Cerebellar cortex (tissue), 1 donor: Measurements from ENCODE around the gene RING1.

Experiments
- DNase-seq: peaks from one replicate; pipeline ENCODE4 v3.0.0-alpha.2; 2015; ENCODE audit warnings: low spot score

RING1 gene

DNA sequence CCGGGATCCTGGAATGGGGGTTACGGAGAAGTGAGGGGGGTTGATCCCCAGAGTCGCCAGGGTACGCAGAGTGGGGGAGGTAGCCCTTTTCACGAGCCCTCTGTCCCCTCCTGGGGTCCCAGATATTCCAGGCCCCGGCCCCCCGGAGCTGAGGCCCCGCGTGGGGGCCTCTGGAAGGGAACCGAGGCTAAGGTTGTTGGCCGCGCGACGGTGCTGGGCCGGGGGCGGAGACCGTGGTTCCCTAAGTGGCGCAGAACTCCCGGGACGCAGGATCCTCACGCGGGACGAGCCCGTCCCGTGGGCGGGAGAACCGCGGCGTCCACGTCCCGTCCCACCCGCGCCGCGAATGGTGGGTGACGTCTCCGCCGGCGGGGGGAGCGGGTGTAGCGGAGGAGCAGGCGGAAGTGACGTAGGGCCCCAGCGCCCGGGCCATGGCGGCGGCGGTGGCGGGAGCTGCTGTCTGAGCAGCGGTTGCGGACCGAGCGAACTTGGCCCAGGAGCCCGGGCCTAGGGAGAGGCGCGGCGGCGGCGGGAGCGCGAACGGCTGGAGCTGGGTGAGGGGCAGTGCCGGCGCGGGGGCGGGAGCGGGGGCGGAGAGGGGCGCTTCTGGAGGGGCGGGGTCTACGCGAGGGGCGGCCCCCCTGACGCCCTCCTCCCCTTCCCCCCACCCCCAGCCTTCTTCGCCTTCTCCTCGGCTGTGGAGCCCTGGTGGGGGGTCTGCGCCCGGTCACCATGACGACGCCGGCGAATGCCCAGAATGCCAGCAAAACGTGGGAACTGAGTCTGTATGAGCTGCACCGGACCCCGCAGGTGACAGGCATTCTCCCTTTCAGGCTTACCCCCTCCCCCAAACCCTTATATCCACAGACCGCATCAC is at the start of gene RING1:
Gene RING1, plus strand, starts transcription at position 410 of the 877 bp plus-strand sequence. Its CDS starts 323 bp downstream, at position 733.
- DNase-seq: peak; percentile 77

DNA sequence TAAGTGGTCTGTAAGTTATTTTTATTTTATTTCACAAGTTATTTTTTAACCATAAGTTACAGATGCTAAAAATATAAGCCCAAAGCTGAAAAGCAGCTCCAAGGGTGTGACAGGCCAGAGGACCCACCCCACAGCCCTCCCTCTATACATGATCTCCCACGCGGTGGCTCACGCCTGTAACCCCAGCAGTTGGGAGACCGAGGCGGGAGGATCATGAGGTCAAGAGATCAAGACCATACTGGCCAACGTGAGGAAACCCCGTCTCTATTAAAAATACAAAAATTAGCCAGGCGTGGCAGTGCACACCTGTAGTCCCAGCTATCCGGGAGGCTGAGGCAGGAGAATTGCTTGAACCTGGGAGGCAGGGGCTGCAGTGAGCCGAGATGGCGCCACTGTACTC is 48.2 kb upstream of the RING1 start:
- no peak for DNase-seq

DNA sequence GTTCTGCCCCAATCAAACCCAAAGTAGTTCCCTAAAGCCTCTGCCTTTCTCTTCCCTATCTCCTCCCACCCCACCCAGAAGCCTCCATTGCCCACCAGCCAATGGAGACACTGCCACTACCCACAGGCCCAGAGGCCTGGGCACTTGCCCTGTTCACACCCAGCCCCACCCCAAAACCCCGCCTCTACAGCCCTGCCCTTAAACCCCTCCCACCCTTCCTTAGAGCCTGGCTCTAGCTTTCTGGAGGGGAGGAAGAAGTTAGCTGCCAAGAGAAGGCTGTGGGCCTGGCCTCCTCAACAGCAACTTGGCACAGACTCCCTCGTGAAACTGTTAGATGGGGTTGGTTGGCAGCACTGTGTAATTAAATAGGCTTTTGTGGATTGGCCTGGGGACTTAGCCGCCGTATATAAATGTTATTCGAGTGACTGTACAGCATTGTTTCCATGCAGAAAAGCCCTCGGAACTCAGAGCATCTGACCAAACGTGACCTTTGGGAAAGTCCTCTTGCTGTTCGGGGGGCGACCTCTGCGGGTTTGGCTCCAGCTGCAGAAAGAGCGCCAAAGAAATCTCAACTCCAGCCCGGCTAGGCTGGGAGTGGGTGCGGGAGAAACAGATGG is 47.5 kb upstream of the RING1 start:
- peak; percentile 63 for DNase-seq

DNA sequence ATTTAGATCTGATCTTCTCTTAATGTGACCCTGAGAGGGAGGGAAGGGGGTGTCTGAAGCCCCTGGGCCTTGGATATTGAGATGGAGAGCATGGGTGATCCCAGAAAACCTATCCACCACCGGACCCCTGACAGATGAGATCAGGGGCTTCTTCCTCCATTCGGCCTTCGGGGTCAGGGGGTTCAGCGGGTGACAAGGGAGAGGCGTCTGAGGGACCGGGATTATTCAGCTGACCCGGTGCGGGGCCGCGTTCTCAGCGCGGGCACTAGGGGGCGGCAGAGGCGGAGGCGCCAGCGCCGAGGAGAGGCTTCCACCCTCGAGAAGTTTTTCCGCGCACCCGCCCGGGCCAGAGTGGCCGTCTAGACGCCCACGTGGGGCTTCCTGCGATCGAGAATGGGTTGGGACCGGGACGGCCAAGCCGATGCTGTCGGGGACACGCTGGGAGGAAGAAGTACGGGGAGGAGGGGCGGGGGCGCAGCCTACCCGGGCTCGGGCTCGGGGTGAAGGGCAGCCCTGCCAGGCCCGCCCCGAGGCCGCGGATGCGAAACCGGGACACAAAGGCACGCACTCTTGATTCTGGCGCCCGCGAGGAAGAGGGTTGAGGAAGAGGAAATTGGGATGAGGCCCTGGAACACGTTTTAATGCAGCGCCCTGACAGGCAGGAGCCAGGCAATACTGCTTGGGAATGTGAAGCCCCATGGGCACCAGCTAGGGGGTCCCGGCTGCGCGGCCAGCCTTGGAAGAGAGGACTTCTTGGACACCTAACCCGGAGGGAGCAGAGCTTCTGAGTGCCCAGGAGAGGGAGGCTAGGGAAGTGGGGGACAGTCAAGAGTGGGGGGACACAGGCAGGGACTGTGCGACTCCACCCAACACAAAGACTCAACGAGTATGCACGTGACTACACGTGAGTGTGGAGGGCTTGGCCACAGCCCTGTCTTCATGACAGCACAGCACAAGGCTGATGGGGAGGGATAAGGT is 46.7 kb upstream of the RING1 start:
- peak; percentile 55 for DNase-seq

DNA sequence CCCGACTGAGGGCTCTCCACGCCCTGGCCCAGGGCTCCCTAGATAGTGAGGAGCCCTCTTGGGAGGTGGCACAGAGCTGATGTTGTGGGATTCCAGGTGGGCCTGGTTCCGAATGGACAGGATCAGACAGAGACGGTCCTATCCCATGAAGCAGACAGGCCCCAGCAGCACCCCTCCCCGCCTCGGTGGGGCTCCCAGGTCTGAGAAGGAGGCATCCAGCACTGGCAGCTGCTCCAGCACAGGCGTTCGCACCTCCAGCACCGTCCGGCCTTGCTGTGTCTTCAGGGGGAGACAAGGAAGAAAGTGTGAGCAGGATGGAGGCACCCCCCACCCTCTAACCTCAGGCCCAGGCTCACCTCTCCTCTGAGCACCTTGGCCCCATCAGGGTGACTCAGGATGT is 44.8 kb upstream of the RING1 start:
- DNase-seq: no peak

DNA sequence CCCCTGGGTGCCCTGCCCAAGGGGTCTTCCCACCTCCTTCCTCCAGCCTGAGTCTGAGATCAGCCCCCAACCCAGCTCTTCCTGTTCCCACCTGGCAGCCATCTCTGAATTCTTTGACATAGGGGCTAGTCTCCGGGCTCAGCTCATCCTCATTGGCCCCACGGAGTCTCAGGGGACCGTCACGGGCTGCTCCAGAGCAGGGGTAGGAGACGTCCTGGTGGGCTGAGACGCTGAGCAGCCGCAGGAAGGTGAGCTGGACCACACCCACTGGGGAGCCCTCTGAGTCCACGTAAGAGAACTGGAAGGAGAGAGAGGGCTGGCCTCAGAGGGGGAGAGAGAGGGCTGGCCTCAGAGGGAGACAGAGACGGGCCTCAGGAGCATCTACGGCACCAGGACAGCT is 44.1 kb upstream of the RING1 start:
- no peak for DNase-seq

DNA sequence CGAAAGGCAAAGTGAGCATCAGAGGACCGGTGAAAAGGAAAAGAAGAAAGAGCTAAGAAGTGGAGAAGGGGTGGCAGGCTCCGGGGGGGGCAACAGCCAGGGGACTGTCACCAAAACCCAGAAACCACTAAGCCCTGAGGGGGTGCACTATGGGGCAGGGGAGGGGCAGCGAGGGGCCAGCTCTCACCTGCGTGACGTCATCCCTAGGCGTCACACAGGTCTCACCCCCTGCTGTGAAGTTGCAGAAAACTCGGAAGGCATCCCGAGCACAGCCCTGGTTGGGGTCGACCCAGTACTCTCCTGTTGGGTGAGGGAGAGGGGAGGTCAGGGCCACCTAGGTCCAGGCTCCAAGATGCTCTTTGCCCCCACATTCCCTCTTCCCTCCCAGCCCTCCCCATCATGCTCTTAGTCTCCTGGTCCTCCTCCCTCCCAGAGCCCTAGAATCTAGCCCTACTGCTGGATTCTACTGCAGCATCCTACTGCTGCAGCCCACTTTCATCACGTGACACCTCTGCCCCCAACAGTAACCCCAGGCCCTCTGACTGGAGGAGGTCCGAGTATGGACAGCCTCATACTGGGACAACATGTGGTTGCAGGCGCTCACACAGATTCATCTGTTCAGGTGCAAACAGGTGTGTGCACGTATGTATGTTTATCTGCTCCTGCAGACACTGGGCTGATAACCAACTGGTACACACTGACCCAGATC is 43.5 kb upstream of the RING1 start:
- DNase-seq: no peak

DNA sequence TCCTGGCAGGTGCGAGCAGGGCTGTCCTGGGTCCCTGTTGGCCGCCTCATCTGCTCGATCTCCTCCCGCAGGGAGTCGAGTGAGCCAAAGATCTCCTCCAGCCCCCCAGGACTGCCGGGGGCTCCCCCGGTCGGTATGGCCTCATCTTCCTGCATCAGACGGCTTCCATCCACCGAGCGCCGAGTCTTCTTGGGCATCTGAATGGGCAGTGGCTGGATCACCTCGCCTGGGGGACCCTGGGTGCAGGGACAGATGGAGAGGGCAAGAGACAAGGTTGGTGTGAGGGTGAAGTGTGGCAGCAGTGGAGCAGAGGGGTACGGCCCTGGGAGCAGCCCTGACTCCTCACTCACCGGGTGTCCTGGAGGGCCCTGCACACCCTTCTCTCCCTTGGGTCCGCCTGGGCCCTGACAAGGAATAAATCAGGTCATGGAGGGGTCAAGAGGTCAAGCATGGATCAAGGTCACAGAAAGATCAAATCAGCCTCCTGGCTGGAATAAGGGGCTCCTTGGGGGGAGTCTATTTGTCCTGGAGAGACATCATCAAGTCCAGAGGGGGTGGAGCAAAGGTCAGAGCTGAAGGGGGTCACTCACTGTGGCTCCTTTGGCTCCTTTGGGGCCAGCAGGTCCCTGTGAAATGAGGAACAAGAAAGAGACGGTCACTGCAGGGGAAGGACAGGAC is 42.6 kb upstream of the RING1 start:
- DNase-seq: no peak

DNA sequence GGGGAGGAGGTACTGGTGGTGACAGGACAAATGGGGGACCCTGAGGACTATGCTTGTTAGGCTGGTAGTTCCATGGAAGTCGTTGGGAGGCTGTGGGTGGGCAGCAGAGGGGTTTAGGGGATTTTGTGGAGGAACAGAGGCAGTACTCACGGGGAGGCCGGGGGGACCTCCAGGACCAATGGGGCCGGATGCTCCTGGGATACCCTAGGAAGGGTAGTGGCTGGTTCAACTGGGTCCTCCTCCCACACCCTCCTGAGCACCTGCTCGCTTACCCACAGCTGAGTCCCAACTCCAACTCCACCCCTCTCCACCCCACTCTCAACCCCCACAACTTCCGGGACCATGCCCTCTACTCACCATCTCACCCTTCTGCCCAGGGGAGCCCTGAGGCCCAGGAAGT is 41.9 kb upstream of the RING1 start:
- DNase-seq: no peak

DNA sequence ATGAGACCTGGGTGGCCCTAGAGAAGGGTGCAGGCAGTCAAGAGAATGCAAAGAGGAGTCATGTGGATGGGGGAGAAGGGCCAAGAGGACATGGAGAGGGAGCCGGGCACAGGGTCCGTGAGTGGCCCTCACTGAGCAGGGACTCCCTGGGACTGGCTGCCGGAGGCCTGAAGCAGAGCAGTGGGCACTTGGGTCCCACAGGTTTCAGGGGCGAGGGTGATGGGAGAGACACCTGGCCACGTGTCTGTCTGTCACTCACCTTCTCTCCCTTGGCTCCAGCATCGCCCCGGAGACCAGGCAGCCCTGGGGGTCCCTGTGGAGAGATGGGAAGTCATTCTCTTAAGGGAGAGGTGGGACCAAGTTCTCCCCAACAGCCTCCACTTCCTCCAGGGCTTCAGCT is 41.5 kb upstream of the RING1 start:
- no peak for DNase-seq

DNA sequence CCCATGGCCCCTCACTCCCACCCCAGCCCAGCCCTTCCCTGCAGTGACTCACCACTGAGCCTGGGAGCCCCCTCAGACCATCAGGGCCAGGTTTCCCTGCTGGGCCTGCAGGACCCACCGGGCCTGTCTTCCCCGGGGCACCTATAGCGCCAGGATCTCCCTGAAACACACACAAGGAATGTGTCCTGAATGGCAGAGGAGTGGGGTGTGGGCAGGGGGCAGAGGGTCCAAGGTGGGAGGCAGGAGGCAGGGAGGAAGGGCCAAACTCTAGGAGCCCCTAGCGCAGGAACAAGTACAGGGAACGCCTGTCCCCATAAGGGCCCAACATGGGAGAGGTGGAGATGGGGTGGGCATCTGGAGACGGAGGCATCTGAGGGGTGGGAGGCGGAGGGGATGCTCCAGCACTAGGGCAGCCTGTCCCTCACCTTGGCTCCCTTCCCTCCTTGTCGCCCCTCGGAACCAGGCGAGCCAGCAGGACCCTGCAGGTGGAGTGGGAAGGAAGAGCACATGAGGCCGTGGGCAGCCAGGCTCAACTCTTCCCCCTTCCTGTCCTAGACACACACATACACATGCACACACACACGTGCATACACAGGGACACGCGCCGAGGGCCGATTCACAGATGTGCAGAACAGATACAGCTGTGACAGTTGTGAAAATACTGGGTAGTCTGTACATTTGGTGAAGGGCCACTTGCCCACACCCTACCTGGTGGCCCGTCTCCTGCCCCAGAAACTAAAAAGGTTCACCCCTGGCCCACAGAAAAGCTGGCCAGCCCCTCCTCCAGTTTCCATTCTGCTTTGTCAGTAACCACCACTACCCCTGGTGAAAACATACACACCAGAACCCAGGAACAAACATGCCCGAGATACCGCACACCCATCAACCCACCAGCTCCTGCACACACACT is 40.7 kb upstream of the RING1 start:
- no peak for DNase-seq

DNA sequence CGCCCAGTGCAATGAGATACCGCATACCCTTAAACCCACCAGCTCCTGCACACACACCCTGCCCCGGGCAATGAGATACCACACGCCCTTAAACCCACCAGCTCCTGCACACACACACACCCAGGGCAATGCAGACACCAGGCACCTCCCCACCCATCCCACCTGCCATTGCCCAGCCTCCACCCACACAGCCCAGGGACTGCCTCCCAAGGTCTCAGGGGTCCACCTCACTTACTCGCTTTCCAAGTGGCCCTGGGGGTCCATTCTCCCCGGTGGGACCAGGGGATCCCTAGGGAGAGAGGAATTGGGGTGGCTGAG is 40.1 kb upstream of the RING1 start:
- no peak for DNase-seq

DNA sequence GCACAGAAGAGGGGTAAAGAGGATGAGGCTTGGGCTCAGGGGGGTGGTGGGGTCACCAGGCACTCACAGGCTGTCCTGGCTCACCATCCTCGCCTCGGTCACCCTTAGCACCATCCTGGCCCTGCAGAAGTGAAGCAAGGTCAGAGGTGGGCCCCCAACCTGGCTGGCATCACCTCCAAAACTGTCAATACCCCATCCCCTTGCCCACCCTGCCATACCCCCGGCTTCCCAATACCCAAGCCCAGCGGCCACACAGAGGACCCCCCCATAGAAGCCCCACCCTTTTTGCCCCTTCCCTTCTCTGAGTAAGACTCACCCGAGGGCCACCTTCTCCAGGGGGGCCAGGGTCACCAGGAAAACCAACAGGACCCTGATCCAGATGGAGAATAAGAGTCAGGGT is 39.7 kb upstream of the RING1 start:
- DNase-seq: no peak

DNA sequence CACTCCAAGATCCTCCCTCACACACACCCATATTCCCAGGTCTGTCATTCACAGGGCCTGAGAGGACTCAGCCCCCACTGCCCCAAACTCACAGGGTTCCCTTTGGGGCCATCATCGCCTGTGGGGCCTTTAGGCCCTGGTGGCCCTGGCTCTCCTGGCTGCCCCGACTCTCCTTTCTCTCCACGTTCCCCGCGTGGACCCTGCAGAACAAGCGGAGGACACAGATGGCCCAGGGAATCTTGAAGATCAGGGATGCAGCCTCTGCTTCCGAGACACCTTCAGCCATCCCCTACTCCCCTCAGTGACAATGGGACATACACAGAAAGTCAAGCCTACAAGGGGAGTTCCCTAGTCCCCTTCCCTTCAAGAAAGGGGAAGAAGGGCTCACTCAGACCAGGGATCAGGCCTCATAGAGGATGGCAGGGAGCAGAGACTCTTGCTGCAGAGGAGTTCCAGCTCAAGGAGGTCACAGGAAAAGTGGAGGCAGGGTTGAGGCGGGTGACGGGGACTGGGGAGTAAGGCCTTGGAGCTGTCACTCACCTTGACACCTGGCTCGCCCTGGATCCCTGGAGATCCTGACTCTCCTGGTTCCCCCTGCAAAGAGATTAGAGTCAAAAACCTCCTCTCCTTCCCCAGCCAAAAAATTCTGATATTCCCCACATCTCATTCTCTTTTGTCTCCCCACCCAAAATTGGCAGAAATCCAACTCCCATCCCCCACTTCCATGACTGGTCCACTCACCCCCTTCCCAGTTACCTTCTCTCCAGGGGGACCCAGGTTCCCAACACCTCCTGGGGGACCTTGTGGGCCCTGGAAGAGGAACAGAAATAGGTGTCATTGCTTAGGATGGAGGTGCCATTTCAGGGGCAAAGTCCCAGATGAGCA is 38.8 kb upstream of the RING1 start:
- DNase-seq: no peak

DNA sequence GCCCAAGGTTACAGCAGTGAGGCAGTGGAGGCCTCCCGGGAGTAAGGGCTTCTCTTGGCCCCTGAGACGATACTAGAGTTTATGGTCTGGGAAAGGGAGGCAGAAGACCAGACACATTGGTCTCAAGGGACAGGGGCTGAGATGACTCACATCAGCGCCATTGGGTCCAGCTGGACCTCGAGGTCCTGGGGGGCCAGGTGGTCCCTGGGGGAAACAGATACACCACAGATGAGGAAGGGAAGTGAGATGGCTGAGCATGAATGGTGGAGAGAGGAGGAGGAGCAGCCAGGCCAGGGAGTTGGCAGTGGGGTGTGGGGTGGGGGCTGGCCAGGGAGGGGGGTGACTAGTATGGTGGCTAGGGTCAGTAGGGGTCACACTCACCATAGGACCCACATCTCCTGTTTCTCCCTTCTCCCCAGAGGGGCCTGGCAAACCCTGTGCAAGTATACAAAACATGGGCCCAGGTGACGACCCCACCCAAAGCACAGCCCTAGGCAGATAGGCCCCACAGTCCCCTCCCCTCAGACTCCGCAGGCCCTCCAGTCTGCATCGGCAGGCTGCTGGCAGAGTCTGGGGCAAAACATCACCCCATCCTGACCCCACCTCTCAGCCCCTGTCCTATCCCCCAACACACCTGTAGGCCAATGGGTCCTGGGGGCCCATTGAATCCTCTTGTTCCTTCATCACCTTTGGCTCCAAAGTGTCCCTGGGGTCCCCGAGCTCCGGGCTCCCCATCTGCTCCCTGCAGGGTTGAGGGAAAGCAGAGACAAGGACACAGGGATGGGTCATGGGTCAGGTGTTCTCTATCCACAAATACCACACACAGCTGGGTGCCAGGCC is 37.9 kb upstream of the RING1 start:
- DNase-seq: no peak

DNA sequence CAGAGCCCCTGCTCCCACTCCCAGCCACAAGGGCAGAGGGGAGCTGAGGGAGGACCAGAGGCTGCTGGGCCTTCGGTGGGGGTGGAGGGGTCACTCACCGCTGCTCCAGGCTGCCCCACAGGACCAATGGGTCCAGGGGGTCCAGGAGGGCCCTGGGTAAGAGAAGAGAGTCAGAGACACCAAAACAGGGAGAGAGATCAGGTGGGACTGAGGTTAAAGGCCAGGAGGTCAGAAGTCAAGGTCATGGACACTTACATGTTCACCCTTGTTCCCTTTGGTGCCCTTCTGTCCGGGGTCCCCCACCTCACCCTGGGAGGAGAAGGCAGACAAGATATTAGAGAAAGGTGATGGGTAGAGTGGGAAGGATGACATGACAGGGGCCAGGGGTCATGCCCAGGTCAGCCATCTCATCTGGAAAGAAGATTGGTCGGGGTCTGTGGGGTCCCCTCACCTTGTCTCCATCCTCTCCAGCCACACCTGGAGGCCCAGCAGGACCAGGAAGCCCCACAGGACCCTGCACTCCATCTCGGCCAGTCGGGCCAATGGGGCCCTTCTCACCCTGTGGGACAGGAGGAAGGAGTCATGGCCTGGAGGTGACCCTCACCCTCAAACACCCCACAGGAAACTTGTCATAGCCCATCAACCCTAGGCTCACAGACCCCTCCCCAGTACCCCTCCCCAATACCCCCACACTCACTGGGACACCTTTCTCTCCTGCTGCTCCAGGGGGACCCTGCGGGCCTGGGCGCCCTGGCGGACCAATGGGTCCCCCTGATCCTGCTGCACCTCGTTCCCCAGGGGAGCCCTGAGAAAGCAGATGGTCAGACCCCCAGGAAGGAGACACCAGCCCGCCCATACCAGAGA is 37.1 kb upstream of the RING1 start:
- no peak for DNase-seq
